CD1c-positive myeloid dendritic cell (primary cell): Measurements from ENCODE around the gene MACROD2.
"Not testable (repeated sequence)": the region's sequence is repeated elsewhere in the genome, so short reads cannot be mapped to it uniquely, and the experiment has no call there.

ENCODE experiments used
- DNase-seq: peaks from one replicate; pipeline ENCODE4 v3.0.0-alpha.2; 2016; ENCODE audit errors: extremely low spot score

MACROD2 gene

GRCh38 chr20:14191559-14191958 lies 196.2 kb downstream of the MACROD2 start:
- no peak for DNase-seq

DNA sequence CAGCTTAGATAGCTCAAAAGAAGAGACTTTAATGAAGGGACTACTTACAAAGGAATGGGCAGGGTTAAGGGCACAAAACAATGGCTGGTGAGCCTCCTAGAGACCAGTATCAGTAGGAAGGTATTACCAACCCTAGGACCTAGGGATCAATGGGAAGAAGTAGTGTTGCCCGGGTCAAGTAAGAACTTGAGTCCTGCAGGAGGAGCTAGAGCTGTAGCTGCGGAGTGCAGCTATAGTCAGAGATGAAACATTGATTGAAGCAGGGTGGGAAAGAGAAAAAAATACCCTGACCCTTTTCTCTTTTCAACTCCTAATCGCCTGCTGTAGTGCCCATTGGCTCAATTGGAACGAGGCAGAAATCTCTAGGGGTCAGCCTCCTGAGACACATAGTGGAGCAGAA lies 198.1 kb downstream of the MACROD2 start:
- DNase-seq = no peak

DNA sequence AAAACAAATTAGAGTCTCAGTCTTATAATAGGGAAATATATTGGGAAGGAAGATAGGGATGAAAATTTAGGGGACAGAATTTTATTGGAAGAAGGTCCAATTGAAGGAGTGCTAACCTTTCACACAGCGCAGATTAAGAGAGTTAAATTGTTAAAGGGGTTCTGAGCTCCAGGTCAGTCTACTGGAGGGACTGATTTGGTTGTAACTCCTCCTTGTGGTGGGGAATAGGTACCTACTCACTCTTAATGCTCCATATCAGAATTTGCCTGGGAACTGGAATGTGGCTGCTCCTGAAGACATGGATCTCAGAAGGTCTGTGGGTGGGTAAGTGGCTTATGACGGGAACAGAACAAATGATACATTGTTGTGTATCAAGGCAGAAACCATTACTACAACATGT lies 198.6 kb downstream of the MACROD2 start:
- DNase-seq = no peak

DNA sequence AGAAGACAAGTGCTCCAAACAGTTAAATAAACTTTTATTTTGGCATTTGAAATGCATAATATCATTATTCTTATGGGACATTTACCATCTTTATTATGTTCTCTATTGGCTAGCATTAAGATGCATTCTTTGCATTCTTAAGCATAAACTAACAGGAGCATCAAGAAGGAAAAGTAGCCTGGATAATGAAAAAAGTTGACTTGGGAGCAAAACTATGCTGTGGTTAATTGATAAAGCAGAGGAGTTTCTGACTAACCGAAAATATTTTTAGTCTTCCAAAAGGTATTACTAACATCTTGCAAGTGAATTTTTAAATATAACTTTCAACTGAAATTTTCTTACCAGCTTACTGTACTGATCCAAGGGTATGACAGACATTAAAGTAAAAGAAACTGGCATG lies 201.8 kb downstream of the MACROD2 start:
- no peak for DNase-seq

DNA sequence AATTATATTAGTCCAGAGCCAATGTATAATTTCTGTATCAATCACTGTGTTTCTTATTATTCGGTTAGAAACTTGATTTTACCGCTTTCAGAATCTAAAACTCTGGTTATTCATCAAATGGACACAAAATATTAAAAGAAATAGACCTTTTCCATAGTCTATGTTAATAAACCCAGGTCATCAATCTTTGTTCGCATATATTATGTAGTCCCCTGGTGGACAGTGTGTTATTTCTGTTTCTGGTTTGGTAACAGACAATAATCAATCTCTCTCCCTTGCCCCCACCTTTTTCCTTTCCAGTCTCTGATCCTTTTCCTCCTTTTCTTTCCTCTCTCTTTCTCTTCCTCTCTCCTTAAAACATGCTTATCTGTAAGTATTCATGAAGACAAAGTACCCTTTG lies 203.1 kb downstream of the MACROD2 start:
- no peak for DNase-seq

DNA sequence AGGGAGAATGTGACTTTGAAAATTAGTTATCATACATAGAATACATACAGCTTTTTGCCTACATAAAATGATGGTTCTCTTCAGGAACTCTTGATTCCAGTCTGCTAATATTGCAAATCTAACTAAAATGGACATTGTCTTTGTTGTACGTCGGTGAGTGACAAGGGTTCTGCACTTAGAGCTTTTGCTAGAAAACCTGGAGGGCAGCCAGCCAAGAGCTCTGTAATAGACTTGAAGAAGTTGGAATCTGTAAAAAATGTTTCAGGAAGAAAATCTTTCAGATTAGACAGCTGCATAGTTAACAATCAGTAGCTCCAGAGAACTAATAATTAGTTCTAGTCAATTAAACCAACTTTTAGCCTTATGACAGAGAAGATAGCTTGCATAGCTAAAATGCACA lies 203.8 kb downstream of the MACROD2 start:
- no peak for DNase-seq

GRCh38 chr20:14203657-14204056 lies 208.3 kb downstream of the MACROD2 start:
- DNase-seq = no peak

- DNase-seq = no peak
Observed at GRCh38 chr20:14207591-14207990, 212.3 kb downstream of the MACROD2 start.

GRCh38 chr20:14208956-14209355 lies 213.6 kb downstream of the MACROD2 start:
- DNase-seq = no peak

- DNase-seq = no peak
Observed at GRCh38 chr20:14210146-14210545, 214.8 kb downstream of the MACROD2 start.

DNA sequence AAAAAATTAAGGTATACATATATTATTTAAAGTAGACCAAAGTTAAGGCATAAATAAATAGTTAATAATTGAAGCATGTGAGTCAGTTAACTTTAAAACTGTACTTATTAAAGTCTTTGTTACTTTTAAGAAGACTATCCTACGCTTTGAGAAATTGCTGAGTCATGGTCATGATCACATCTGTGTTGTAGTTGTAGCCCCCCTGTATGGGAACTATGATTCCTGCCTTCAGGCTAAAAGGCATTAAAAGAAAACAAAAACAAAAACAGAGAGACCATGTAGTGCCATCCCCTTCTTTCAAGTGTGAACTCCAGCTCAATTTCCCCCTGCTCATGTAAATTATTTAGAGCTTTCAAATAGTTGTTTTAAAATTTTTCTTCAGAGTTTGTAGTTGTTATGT lies 218.7 kb downstream of the MACROD2 start:
- DNase-seq = no peak

DNA sequence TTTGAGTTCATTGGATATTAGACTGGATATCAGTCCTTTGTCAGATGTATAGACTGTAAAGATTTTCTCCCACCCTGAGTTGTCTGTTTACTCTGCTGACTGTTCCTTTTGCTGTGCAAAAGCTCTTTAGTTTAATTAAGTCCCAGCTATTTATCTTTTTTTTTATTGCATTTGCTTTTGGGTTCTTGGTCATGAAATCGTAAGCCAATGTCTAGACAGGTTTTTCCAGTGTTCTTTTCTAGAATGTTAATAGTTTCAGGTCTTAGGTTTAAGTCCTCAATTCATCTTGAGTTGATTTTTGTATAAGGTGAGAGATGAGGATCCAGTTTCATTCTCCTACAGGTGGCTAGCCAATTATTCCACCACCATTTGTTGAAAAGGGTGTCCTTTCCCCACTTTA lies 220.6 kb downstream of the MACROD2 start:
- not testable (repeated sequence) for DNase-seq

DNA sequence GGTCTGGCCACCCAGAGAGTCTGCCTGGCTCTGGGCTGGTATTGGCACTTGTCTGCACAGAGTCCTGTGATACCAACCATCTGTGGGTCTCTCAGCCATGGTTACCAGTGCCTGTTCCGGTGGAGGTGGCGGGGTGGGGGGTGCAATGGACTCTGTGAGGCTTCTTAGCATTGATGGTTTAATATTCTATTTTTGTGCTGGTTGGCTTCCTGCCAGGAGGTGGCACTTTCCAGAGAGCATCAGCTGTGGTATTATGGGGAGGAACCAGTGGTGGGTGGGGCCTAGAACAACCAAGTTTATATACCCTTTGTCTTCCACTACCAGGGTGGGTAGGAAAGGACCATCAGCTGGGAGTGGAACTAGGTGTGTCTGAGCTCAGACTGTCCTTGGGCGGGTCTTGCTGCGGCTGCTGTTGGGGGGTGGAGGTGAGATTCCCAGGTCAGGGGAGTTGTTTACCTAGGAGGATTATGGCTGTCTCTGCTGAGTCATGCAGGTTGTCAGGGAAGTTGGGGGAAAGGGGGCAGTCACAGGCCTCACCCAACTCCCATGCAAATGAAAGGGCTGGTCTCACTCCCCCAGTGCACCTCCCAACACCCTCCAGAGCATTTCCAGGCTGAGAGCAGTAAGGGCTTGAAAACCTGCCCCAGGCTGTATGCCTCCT lies 224.6 kb downstream of the MACROD2 start:
- no peak for DNase-seq

- no peak for DNase-seq
Observed at GRCh38 chr20:14220986-14221385, 225.7 kb downstream of the MACROD2 start.

DNA sequence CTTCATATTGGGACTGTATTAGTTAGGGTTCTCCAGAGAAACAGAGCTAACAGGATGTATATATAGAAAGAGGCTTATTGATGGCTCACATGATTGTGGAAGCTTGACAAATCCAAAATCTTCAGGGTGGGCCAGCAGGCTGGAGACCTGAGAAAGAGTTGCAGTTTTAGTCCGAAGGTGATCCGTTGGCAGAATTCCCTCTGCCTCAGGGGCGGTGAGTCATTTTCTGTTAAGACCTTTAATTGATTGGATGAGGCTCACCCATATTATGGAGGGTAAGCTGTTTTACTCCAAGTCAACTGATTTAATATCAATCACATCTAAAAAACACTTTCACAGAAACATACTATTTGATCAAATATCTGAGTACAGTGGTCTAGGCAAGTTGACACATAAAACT lies 228.5 kb downstream of the MACROD2 start:
- DNase-seq = no peak

GRCh38 chr20:14226051-14227049 lies 231.0 kb downstream of the MACROD2 start:
- not testable (repeated sequence) for DNase-seq

DNA sequence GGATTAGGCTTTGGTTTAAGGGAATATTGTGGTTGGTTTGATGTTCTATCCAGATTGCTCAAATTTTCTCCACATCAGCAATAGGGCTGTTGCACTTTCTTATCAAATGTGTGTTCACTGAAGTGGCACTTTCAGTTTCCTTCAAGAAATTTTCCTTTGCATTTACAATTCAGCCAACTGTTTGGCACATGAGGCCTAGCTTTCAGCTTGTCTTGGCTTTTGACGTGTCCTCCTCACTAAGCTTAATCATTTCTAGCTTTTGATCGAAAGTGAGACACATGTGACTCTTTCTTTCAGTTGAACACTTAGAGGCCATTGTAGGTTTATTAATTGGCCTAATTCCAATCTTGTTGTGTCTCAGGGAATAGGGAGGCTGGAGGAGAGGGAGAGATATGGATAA lies 237.3 kb downstream of the MACROD2 start:
- no peak for DNase-seq

DNA sequence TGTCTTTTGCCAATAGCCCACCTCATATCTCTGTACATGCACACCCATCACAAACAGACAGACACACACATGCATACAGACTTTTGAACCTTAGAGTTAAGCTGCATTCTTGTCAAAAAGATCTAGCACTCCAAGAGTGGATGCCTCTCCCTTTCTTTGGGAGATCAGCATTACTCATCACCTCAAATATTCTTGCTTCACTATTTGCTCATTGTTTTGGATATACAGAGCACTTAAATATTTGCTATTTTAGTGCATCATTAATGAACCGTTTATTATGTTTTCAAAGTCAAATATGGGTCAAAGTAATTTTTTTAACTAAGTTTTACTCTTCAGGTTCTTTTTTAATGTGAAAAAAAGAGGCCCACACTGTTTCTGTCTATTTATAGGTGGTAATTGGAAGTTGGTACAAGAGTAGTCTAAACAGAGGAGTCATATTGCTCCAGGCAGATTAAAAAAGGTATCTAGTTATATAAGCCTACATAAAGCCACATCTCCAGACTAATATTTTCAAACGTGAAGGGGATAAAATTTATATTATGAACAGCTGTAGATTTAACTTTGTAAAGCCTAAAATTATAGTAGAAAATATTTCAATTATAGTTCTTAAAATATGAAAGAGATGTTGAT lies 239.5 kb downstream of the MACROD2 start:
- no peak for DNase-seq

DNA sequence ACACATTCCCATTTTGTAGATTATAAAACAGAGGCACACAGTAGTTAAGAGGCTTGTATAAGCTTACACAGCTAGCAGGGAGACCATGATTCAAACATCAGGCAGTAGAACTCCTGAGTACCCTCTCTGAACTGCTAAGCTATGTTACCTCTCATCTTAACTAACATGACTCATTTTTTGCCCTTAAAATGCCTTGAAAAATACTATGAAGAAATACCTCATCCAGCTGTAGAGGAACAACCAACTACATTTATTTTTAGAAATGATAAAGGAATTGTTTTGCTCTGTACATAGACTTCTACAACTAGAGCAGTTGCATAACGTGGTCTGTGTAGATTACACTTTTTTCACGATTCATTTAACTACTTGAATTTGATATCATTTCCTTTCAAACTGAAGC lies 240.0 kb downstream of the MACROD2 start:
- DNase-seq = no peak

DNA sequence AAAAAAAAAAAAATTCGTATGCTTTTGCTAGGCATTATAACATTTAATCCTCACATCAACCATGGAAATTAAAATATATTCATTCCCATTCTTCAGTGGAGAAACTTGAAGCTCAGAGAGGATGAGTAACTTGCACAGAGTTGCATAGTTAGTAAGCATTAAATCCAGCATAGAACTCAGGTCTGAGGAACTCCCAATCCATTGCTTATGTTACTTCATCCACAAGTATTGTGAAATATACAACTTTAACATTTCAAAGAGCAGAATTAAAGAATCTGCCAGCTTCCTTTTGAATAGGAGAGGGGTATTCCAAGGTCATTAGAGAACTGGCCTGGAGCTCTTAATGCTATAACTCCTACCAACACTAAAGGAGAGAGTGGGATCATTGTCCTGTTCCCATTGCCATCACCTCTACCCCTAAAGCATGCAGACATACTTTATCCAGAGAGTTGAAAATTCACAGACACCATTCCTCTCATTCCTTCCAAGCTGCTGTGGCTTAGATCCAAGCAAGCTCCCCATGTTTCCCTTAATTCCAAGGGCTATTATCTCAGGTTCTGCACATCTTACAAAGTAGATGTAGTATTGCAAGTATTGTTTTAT lies 250.2 kb downstream of the MACROD2 start:
- no peak for DNase-seq

DNA sequence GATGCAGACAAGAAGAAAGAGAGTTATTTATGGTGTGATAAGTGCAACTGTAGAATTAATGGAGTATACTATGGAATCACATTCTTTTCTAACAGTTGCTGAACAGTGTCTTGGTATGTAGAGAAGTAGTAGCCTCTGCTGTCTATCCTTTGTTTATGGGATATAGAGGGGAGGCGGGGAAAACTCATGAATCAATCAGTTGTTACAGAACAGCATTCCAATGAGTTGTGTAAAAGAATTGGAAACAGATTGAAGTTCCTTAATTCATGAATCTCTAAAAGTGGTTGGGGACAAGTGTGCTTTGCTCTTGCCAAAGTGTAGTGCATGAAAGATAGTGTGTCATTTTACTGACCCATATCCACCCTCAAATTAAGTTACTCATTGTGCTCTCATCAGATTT lies 264.4 kb downstream of the MACROD2 start:
- no peak for DNase-seq

- no peak for DNase-seq
Observed at GRCh38 chr20:14260367-14260766, 265.1 kb downstream of the MACROD2 start.
